ENCODE data around the gene MESP2.

MESP2 gene

DNA sequence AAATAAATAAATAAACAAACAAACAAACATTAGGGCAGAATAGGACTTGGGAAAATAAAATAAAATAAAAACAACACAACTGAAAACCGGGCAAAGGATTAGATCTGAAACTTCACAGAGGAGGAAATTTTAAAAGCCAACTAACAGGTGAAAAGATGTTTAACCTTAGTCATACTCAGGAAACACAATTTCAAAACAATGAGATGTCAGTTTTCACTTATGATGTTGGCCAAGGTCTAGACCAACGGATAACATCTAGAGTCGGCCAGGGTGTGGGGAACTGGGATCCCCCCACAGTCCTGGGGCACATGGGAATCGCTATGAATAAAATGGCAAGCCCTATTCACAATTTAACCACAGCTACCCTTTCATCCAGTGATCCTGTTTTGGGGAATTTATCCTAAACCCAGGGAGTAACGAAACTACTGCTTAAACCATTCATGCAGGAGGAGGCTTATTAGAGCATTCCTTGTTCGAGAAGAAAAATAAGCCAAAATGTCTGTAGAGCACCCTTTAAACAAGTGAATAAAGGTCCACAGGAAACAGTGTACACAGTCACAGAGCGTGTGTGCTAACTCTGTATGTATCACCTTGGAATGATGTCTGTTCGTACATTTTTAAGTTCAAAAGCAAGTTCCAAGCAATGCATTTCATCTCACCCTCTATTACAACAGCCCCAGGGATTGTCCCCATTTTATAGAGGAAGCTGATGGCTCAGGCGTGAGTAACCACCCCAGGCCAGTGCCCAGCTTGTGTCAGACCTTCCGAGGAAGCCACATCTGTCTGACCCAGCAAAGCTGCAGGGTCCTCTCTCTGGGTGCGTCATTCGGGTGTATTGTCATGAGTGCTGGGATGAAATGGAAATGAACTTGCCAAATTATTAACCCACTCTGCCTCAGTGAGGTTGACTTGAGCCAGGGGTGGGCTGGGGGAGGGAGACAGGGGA is 44.8 kb downstream of the MESP2 start:
- peak; percentile 57 for DNase-seq

DNA sequence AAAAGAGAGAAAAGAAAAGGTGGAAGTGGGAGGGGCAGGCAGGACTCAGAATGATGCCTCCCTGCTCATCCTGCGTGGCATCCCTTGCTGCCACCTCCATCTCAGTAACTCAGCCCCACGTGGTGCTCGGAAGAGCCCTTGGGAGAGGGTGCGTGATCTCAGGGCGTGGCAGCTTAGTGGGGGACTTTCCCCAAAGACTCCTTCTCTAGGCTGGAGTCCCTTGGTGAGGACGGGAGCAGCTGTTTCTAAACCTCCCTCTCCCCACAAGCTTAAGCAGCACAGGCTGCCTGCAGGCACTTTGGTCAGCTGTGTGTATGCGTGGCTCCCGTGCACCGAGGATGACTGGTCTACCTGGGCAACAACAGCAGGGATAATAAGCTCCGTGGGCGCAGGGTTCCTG is 45.9 kb downstream of the MESP2 start:
- DNase-seq: no peak

DNA sequence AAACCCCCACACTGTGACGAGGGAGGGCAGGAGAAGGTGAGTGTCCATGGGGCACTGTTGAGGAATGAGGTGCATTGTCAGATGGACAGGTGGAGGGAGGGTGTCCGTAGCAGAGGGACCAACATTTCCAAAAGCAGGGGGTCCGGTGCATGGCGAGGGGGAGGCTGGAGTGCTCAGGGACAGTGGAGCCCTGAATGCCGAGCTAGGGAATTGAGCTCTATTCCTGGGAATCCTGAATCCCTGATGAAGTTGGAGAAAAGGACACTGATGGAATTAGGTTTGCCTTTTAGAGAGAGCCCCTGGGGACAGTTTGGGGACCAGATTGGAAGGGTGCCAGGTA is 46.4 kb downstream of the MESP2 start:
- no peak for DNase-seq

DNA sequence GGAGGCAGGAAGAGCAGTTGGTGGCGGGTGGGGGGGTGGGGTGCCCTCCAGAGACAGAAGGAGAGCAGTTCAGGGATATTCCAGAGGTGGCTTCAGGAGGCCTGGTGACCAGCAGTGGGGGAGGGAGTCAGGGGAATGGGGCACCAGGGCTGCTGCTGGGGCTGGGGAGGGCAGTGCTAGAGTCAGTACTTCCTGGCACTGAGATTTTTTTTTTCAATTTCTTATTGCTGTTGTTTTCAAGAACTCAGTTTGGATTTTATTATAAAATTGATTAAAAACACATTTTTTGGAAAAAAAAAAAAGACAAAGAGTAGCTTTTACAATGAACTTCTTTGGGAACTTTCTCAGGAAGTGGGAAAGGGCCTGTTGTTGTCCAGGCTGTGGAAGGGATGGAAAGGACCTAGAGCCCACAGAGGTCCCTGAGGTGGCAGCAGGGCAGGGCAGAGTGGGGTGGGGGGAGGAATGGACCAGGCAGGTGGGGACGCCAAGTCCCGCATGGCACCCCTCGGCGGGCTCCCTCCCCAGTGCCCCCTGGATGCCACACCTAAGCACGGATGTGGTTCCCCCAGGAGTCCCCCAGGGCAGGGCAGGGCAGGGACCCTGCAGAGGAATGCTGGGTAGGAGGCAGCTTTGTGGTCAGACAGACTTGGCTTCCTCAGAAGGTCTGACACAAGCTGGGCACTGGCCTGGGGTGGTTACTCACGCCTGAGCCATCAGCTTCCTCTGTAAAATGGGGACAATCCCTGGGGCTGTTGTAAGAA is 47.0 kb downstream of the MESP2 start:
- no peak for DNase-seq

DNA sequence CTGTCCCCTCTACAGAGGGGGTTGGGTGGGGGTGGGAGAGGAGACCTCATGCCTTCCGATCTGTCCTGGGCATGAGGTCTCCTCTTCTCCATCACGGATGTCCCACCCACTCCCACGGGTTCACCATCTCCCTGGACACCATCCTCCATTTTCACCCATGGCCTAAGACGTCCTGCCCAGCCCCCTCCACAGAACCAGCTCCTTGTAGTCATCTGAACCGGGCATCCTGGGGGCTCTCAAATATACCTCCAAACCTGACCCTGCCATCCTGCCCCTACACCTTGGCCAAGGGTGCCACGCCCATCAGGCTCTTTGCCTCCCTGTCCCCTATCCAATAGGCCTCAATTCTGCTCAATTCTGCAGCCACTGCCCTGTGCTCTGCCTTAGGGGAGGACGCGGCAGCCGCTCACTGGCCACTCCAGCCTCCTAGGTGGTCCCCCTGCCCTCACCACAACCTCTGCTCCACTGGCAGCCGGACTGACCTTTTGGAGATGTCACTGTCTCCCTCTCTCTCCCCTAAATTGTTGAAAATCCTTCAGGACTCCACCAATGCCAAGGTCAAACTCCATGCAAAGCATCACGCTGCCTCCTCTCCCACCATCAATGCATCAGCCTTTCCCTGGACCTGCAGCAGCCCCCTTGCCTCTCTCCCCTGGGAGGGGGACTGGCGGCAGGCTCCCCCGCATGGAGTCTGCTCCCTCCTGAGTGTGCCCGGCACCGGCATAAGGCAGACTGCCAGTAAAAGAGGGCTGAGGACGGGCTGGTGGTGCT is 47.9 kb downstream of the MESP2 start:
- DNase-seq: no peak

DNA sequence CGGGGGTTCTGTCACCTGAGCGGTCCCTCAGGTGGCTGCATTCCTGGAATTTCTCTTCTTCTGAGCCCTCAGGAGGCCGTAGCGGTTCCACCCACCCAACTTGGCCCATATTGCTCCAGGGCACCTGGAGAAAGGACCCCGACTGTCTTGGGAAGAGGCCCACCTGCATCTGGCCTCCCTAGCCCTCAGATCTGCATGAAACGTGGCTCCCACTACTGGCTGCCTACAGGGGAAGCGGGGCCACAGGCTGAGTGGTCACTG is 48.4 kb downstream of the MESP2 start:
- DNase-seq: no peak

DNA sequence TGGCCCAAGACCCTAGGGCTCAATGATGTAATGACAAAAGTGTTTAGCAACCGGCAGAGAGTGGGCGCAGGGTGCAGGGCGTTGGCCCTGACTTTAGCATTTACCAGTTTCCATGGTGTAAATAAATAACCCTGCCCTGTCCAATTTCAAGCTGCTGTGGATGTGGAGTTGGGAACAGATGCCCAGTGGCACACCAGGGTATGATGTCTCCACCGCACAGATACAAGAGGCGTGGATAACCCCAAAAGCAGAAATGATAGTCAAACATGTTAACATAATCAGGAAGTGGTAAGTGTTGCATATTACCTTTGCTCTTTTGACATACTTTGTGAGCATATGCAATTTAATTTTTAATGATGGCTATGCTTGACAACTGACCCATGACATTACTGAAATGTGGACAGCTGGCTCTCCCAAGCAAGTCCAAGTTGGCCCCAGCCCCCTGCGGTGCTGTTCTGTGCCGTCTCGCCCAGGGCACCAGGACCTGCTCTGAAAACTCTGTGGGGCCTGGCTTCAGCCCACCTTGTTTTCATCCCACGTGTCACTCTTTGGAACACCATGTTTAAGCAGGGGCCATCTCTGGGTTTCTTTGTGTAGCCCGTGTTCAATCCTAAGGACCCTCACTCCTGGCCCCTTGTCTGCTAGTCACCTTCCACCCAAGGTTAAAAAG is 49.3 kb downstream of the MESP2 start:
- DNase-seq: peak; percentile 71

DNA sequence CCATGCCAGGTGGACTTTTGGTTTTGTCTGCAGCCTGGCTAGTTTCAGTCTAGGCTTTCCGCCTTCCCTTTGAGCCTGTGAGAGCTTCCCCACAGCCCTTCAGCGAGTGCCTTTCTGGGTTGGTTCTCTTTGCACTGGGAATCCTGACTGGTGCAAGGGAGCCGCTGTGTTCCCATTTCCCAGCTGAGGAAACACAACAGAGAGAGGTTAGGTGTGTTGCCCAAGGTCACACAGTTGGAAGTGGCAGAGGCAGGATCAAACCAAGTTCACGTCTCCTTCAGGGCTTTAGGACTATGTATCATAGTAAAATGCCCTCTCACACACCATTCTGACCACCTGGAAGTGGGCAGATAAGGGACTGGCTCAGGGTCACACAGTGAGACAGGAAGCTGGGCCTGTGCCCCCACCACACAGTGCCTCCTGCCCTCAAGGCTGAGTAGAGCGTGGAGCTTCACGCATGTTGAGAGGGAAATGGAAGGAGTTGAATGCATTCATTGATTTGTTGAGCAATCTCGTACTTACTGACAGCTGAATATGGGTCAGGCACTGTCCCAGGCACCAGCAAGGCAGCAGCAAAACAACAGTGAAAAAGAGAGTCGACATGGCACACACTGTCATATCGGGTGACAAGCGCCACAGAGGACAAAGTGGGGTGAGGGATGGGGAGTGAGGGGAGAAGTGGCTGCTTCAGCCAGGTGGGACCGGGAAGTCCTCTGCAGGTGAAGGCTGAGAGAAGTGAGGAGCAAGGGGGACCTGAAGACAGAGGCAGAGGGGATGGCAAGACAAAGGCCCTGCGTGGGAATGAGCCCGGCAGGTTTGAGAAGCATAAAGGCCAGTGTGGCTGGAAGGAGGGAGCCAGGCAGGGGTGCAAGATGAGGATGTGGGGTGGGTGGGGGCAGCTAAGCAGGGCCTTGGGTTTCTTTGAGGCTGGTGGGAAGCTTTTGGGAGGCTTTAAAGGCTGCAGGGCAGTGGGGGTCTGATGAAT is 50.8 kb downstream of the MESP2 start:
- peak; percentile 37 for DNase-seq

DNA sequence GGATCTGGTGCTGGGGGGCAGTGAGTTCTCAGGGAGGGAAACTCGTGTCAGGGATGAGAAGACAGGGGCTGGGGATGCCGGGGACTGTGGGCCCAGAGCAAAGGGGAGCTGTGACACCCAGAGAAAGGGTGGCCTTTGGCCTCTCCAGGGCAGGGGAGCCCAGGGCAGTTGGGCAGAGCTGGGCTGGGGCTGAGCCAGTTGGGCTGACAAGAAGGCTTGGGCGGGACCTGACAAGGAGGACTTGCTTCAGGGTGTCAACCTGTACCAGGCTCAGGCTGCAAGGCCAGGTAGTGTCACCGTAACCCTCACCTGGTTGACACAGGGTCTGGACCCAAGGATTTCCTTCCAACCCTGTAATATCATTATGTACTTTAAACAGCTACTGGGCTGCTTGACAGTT is 51.7 kb downstream of the MESP2 start:
- DNase-seq: no peak
